Naive B cell (primary cell): ENCODE measurements around the gene TROAP. TPM values are rescaled to one million over a fixed set of nuclear protein-coding genes. Genes with fewer than 3 reads are reported as not detected.
"Not testable (repeated sequence)": the region's sequence is repeated elsewhere in the genome, so short reads cannot be mapped to it uniquely, and the experiment has no call there.

ENCODE experiments used
- ATAC-seq, 2 donors: fragments of 150-1000 bp; cut with Tn5 transposase; 2 replicates each; pipeline ENCODE4 v1.10.0; 2021; ENCODE audit warnings: low read depth in 2 of 2, mild to moderate bottlenecking in 2 of 2, moderate library complexity in 2 of 2
- DNase-seq: peaks from one replicate; pipeline ENCODE4 v3.0.0; 2022
- H3K27ac Mint-ChIP-seq, 6 donors: one replicate each; pipeline ENCODE4 v1.8.0; 2020 to 2022; ENCODE audit warnings: mild to moderate bottlenecking in 6 of 6, mixed read lengths in 6 of 6, moderate library complexity in 5 of 6, inconsistent platforms in 2 of 6
- H3K27me3 Mint-ChIP-seq, 3 donors: one replicate each; pipeline ENCODE4 v1.8.0; 2021 to 2022; ENCODE audit warnings: mixed read lengths in 3 of 3, mild to moderate bottlenecking in 1 of 3
- H3K36me3 Mint-ChIP-seq, 2 donors: one replicate each; pipeline ENCODE4 v1.8.0; 2020 to 2022; ENCODE audit warnings: mixed read lengths in 2 of 2, inconsistent platforms in 1 of 2, mild to moderate bottlenecking in 1 of 2
- H3K4me1 Mint-ChIP-seq, 3 donors: one replicate each; pipeline ENCODE4 v1.8.0; 2020 to 2022; ENCODE audit warnings: mixed read lengths in 3 of 3, inconsistent platforms in 1 of 3, mild to moderate bottlenecking in 1 of 3, moderate library complexity in 1 of 3
- H3K4me3 Mint-ChIP-seq, 8 donors: one replicate each; pipeline ENCODE4 v1.8.0; 2020 to 2022; ENCODE audit warnings: mild to moderate bottlenecking in 8 of 8, mixed read lengths in 8 of 8, moderate library complexity in 8 of 8, inconsistent platforms in 2 of 8
- H3K9me3 Mint-ChIP-seq, 7 donors: one replicate each; pipeline ENCODE4 v1.8.0; 2020 to 2022; ENCODE audit warnings: mixed read lengths in 7 of 7, mild to moderate bottlenecking in 5 of 7, inconsistent platforms in 2 of 7, moderate library complexity in 1 of 7
- polyA plus RNA-seq, 6 donors: library from polyadenylated mRNA; unstranded; fragments of 300-500 nt; fragmentation: Illumina TruSeq; gene quantifications; one replicate each; pipeline ENCODE4 v1.2.3, GENCODE V29; 2021; ENCODE audit warnings: low read depth in 6 of 6

Gene TROAP
- polyA plus RNA-seq, 6 donors from 2014 or later = 0.86 to 2.1 TPM; not detected in 4

GRCh38 chr12:49362077-49362476 lies 39.0 kb downstream of the TROAP start:
- Mint-ChIP-seq H3K4me1 (peaks cover 8 to 14% (median 10%) of the 10 kb centered on the region in 3 donors), H3K9me3 (no peaks in the 10 kb centered on the region), H3K27me3 (peaks cover 17 to 25% (median 20%) of the 10 kb centered on the region in 3 donors), H3K4me3 (no peak overlapping the region), H3K27ac (no peak overlapping the region), H3K36me3 (no peaks in the 10 kb centered on the region)
- ATAC-seq (no peak), DNase-seq (no peak)

- Mint-ChIP-seq H3K9me3 (no peaks in the 10 kb centered on the region), H3K4me1 (peaks cover 25 to 31% (median 30%) of the 10 kb centered on the region in 3 donors), H3K27me3 (peaks cover 3 to 11% (median 10%) of the 10 kb centered on the region in 3 donors), H3K27ac (no peak overlapping the region), H3K4me3 (peak overlapping the region in 3 of 8 donors; percentile 30 to 97 (median 62)), H3K36me3 (no peaks in the 10 kb centered on the region)
- no peak for DNase-seq
- no peak for ATAC-seq
Observed at GRCh38 chr12:49364989-49365388, 41.9 kb downstream of the TROAP start.

- Mint-ChIP-seq H3K4me1 (peaks cover 26 to 36% (median 32%) of the 10 kb centered on the region in 3 donors), H3K27me3 (peaks cover 3 to 10% (median 9%) of the 10 kb centered on the region in 3 donors), H3K9me3 (no peaks in the 10 kb centered on the region), H3K36me3 (no peaks in the 10 kb centered on the region), H3K4me3 (peak overlapping the region in 5 of 8 donors; percentile 43 to 97 (median 94)), H3K27ac (no peak overlapping the region)
- ATAC-seq (no peak), DNase-seq (no peak)
Observed at GRCh38 chr12:49365542-49365941, 42.5 kb downstream of the TROAP start.

- H3K4me3 Mint-ChIP-seq = peak overlapping the region; percentile 79 to 99 (median 96)
Observed at GRCh38 chr12:49366096-49366651, 43.1 kb downstream of the TROAP start.

GRCh38 chr12:49366652-49367380 lies 43.8 kb downstream of the TROAP start:
- ATAC-seq = peak; percentile 77 to 79
- peak overlapping the region; percentile 79 to 99 (median 96) for H3K4me3 Mint-ChIP-seq
- peak overlapping the region; percentile 83 to 98 (median 96) for H3K27ac Mint-ChIP-seq
- H3K27me3 Mint-ChIP-seq = no peaks in the 10 kb centered on the region
- no peaks in the 10 kb centered on the region for H3K9me3 Mint-ChIP-seq
- DNase-seq = peak; percentile 82
- no peaks in the 10 kb centered on the region for H3K36me3 Mint-ChIP-seq
- peaks cover 33 to 48% (median 39%) of the 10 kb centered on the region in 3 donors for H3K4me1 Mint-ChIP-seq

More at GRCh38 chr12:49366096-49366651, 43.1 kb downstream of the TROAP start:
- peak; percentile 5 to 16 for ATAC-seq
- Mint-ChIP-seq H3K9me3 (no peaks in the 10 kb centered on the region), H3K27me3 (peaks cover 3 to 6% (median 3%) of the 10 kb centered on the region in 3 donors), H3K27ac (peak overlapping the region; percentile 83 to 98 (median 96)), H3K4me1 (peaks cover 28 to 41% (median 33%) of the 10 kb centered on the region in 3 donors), H3K36me3 (no peaks in the 10 kb centered on the region)
- DNase-seq = no peak

- Mint-ChIP-seq H3K36me3 (no peaks in the 10 kb centered on the region), H3K4me1 (peaks cover 33 to 50% (median 39%) of the 10 kb centered on the region in 3 donors), H3K9me3 (no peaks in the 10 kb centered on the region), H3K27me3 (no peaks in the 10 kb centered on the region), H3K27ac (peak within 1 kb of the TSS; percentile 83 to 98 (median 96)), H3K4me3 (peak within 1 kb of the TSS; percentile 79 to 99 (median 96))
- no peak for DNase-seq
- peak in 1 of 2 donors; percentile 4 for ATAC-seq
Observed at GRCh38 chr12:49367381-49368239, 44.6 kb downstream of the TROAP start, which contains the start of gene SPATS2. TSS of gene SPATS2 (plus strand) at chr12:49367462. CDS start at chr12:49461013, 93,551 bp downstream.

GRCh38 chr12:49368240-49368600 lies 45.2 kb downstream of the TROAP start:
- no peaks in the 10 kb centered on the region for H3K36me3 Mint-ChIP-seq
- peak overlapping the region; percentile 79 to 97 (median 86) for H3K27ac Mint-ChIP-seq
- DNase-seq = no peak
- no peak for ATAC-seq
- H3K27me3 Mint-ChIP-seq = no peaks in the 10 kb centered on the region
- H3K4me1 Mint-ChIP-seq = peaks cover 33 to 50% (median 39%) of the 10 kb centered on the region in 3 donors
- no peaks in the 10 kb centered on the region for H3K9me3 Mint-ChIP-seq
- H3K4me3 Mint-ChIP-seq = peak overlapping the region; percentile 79 to 99 (median 96)

- Mint-ChIP-seq H3K4me3 (peak overlapping the region in 6 of 8 donors; percentile 3 to 82 (median 44)), H3K4me1 (peaks cover 33 to 50% (median 39%) of the 10 kb centered on the region in 3 donors), H3K27ac (peak overlapping the region in 3 of 6 donors; percentile 15 to 69 (median 32)), H3K27me3 (no peaks in the 10 kb centered on the region), H3K36me3 (no peaks in the 10 kb centered on the region), H3K9me3 (no peaks in the 10 kb centered on the region)
- peak; percentile 38 for DNase-seq
- peak; percentile 23 to 29 for ATAC-seq
Observed at GRCh38 chr12:49369411-49370145, 46.5 kb downstream of the TROAP start.

GRCh38 chr12:49370539-49370938 lies 47.5 kb downstream of the TROAP start:
- ATAC-seq = no peak
- DNase-seq = no peak
- peaks cover 32 to 50% (median 39%) of the 10 kb centered on the region in 3 donors for H3K4me1 Mint-ChIP-seq
- H3K36me3 Mint-ChIP-seq = no peaks in the 10 kb centered on the region
- H3K9me3 Mint-ChIP-seq = no peaks in the 10 kb centered on the region
- peak overlapping the region in 1 of 8 donors; percentile 82 for H3K4me3 Mint-ChIP-seq
- peak overlapping the region in 4 of 6 donors; percentile 39 to 79 (median 46) for H3K27ac Mint-ChIP-seq
- no peaks in the 10 kb centered on the region for H3K27me3 Mint-ChIP-seq

- Mint-ChIP-seq H3K36me3 (no peaks in the 10 kb centered on the region), H3K4me3 (no peak overlapping the region), H3K4me1 (peaks cover 8 to 15% (median 11%) of the 10 kb centered on the region in 3 donors), H3K27me3 (no peaks in the 10 kb centered on the region), H3K27ac (peak overlapping the region in 1 of 6 donors; percentile 64), H3K9me3 (no peaks in the 10 kb centered on the region)
- ATAC-seq = no peak
- no peak for DNase-seq
Observed at GRCh38 chr12:49375406-49375805, 52.4 kb downstream of the TROAP start.

- ATAC-seq (no peak), DNase-seq (no peak)
- no peaks in the 10 kb centered on the region for H3K36me3 Mint-ChIP-seq
- H3K4me3 Mint-ChIP-seq = no peak overlapping the region
- H3K27me3 Mint-ChIP-seq = no peaks in the 10 kb centered on the region
- peaks cover 0 to 4% (median 0%) of the 10 kb centered on the region in 3 donors for H3K4me1 Mint-ChIP-seq
- H3K9me3 Mint-ChIP-seq = no peaks in the 10 kb centered on the region
- H3K27ac Mint-ChIP-seq = no peak overlapping the region
Observed at GRCh38 chr12:49377386-49377785, 54.3 kb downstream of the TROAP start.

GRCh38 chr12:49380184-49380583 lies 57.1 kb downstream of the TROAP start:
- not testable (repeated sequence) for ATAC-seq, DNase-seq, H3K9me3 Mint-ChIP-seq, H3K36me3 Mint-ChIP-seq, H3K4me3 Mint-ChIP-seq, H3K27ac Mint-ChIP-seq, H3K27me3 Mint-ChIP-seq, H3K4me1 Mint-ChIP-seq
